ENCODE data around the gene TRPM5.

Gene TRPM5

GRCh38 chr11:2451916-2452315, 7.6 kb upstream of the TRPM5 start:
- no peak for TF ChIP-seq CTCF (IDR thresholded peaks at IDR 0.05; ENCODE audit: insufficient read depth, low read depth, low read length, missing control alignments)

GRCh38 chr11:2451336-2451735, 7.0 kb upstream of the TRPM5 start:
- no peak overlapping the region for H3K4me3 ChIP-seq (ENCODE audit: low read depth, low read length)
- TF ChIP-seq CTCF (IDR thresholded peaks at IDR 0.05; ENCODE audit: insufficient read depth, low read depth, low read length, missing control alignments): no peak
- DNase-seq (ENCODE audit: low read depth): no peak

More at GRCh38 chr11:2451916-2452315, 7.6 kb upstream of the TRPM5 start:
- no peak for DNase-seq (ENCODE audit: low read depth)
- H3K4me3 ChIP-seq (ENCODE audit: low read depth, low read length): no peak overlapping the region

GRCh38 chr11:2450321-2451041, 6.2 kb upstream of the TRPM5 start:
- no peak overlapping the region for H3K4me3 ChIP-seq (ENCODE audit: low read depth, low read length)
- no peak for TF ChIP-seq CTCF (IDR thresholded peaks at IDR 0.05; ENCODE audit: insufficient read depth, low read depth, low read length, missing control alignments)
- no peak for DNase-seq (ENCODE audit: low read depth)

GRCh38 chr11:2449548-2450320, 5.4 kb upstream of the TRPM5 start:
- no peak for DNase-seq (ENCODE audit: low read depth)
- TF ChIP-seq CTCF (IDR thresholded peaks at IDR 0.05; ENCODE audit: insufficient read depth, low read depth, low read length, missing control alignments): no peak
- no peak overlapping the region for H3K4me3 ChIP-seq (ENCODE audit: low read depth, low read length)

GRCh38 chr11:2448661-2449547, 4.6 kb upstream of the TRPM5 start:
- DNase-seq (ENCODE audit: low read depth): no peak
- no peak overlapping the region for H3K4me3 ChIP-seq (ENCODE audit: low read depth, low read length)
- TF ChIP-seq CTCF (IDR thresholded peaks at IDR 0.05; ENCODE audit: insufficient read depth, low read depth, low read length, missing control alignments): no peak

GRCh38 chr11:2447951-2448650, 3.8 kb upstream of the TRPM5 start:
- no peak overlapping the region for H3K4me3 ChIP-seq (ENCODE audit: low read depth, low read length)
- no peak for TF ChIP-seq CTCF (IDR thresholded peaks at IDR 0.05; ENCODE audit: insufficient read depth, low read depth, low read length, missing control alignments)
- DNase-seq (ENCODE audit: low read depth): no peak
